ENCODE data around the gene MYO5A.

DNA sequence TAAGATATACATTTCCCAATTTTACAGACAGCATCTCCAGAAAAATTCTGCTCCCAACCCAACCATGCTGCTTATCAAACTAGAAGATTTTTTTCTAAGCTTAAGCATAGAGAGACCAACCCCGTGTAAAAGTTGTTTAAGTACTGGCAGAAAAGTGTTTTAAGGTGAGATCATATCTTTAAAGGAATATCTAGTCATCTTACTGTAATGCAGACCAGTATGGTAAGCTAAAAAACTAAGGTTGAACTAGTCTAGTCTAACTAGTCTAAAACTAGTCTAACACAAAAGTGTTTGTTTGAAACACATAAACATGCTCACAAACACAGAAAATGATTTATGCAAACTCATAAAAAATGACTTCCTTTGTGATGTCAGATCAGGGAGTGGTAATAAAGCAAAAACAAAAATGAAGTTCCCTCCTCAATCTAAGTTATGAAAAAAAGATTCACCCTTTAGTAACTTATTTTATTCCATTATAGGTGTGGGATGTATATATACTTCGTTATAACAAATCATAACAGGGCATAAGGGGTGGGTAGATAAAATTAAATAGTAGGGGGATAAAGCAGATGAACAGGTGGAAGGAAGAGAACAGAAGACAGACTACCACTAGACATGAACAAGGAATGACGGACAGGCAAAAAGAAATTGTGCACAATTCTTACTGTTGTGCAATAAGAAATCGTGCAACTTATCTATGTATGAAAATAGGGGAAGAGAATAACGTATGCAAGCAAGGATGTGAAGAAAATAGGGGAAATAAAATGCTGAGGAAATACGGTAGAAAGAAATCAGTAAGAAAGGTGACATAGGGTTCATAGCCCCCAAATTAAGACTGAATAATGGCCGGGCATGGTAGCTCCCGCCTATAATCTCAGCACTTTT, 10.0 kb downstream of the MYO5A start:
- TF ChIP-seq SUZ12 (IDR thresholded peaks at IDR 0.05) (no peak), SP1 (IDR thresholded peaks at IDR 0.05) (no peak)
